A673 (cell line): ENCODE results near the gene DNAJC21.

Experiments used
- EZH2 ChIP-seq: fragments of 200-600 bp; sonication (generic); IDR thresholded peaks from 2 replicates; pipeline ENCODE4 v1.6.1; 2017; ENCODE audit warnings: borderline replicate concordance, low read depth, mild to moderate bottlenecking, mixed read lengths, antibody characterized with exemption, low read length; ENCODE audit not compliant: poor library complexity, severe bottlenecking
- TF ChIP-seq, protein P1 (sequence below): fragments of 300-800, 200-600 bp; sonication (generic); conservative IDR thresholded peaks from 2 replicates; pipeline ENCODE4 v1.5.1; 2017; ENCODE audit warnings: low read depth, mild to moderate bottlenecking, antibody characterized with exemption, low read length, moderate library complexity, mixed read lengths

DNA sequence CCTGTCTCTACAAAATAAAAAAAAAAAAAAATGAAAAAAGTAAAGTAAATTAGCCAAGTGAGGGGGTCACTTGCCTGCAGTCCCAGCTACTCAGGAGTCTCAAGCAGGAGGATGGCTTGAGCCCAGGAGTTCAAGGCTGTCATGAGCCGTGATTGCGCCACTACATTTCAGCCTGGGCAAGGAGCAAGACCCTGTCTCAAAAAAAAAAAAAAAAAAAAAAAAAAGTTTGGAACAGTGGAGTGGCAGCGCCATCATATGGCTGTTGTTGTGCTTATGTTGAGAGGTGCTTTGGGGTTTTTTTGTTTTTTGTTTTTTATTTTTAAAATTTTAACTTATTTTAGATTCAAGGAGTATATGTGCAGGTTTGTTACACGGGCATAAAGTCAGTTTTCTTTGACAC lies 10.3 kb upstream of the DNAJC21 start:
- TF ChIP-seq, protein P1, sequence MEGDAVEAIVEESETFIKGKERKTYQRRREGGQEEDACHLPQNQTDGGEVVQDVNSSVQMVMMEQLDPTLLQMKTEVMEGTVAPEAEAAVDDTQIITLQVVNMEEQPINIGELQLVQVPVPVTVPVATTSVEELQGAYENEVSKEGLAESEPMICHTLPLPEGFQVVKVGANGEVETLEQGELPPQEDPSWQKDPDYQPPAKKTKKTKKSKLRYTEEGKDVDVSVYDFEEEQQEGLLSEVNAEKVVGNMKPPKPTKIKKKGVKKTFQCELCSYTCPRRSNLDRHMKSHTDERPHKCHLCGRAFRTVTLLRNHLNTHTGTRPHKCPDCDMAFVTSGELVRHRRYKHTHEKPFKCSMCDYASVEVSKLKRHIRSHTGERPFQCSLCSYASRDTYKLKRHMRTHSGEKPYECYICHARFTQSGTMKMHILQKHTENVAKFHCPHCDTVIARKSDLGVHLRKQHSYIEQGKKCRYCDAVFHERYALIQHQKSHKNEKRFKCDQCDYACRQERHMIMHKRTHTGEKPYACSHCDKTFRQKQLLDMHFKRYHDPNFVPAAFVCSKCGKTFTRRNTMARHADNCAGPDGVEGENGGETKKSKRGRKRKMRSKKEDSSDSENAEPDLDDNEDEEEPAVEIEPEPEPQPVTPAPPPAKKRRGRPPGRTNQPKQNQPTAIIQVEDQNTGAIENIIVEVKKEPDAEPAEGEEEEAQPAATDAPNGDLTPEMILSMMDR = peak; percentile 31; the same call in 1 of the 2 replicates
- no peak for TF ChIP-seq EZH2
